GM12878 (cell line): ENCODE results near the gene ZYG11A.

ENCODE experiments used
- EGR1 ChIP-seq, 2 experiments: IDR thresholded peaks; 1 replicate in 1 of 2; 2 replicates in 1 of 2; pipeline ENCODE4 v1.6.1; 2011 to 2012; ENCODE audit warnings: low read depth in 2 of 2, low read length in 2 of 2, borderline replicate concordance in 1 of 2, mild to moderate bottlenecking in 1 of 2, moderate library complexity in 1 of 2
- EP300 ChIP-seq, 2 experiments: fragments of 150-350 bp in 1 of 2; IDR thresholded peaks; 2 replicates each; pipeline ENCODE4 v1.6.1; 2011 to 2012; ENCODE audit warnings: low read depth in 2 of 2, low read length in 2 of 2, borderline replicate concordance in 1 of 2, improper control_type of control experiment in 1 of 2, inconsistent platforms in 1 of 2; ENCODE audit not compliant: control insufficient read depth in 1 of 2
- HCFC1 ChIP-seq: fragments of 150-350 bp; IDR thresholded peaks from 2 replicates; pipeline ENCODE4 v1.6.1; 2014; ENCODE audit warnings: low read length
- POLR2A ChIP-seq: IDR thresholded peaks from 2 replicates; pipeline ENCODE4 v1.6.1; 2011; ENCODE audit warnings: low read depth, mild to moderate bottlenecking, low read length
- SPI1 ChIP-seq: IDR thresholded peaks from 2 replicates; pipeline ENCODE4 v1.6.1; 2011; ENCODE audit warnings: low read depth, mild to moderate bottlenecking, low read length, moderate library complexity, borderline replicate concordance; ENCODE audit not compliant: insufficient read depth
- TF ChIP-seq, protein P1 (sequence below), 3 experiments: IDR thresholded peaks in 2 of 3; conservative IDR thresholded peaks in 1 of 3; 2 replicates each; pipeline ENCODE4 v1.5.1; 2011; ENCODE audit warnings: low read depth in 3 of 3, low read length in 3 of 3, mild to moderate bottlenecking in 3 of 3, control low read depth in 2 of 3, moderate library complexity in 2 of 3, inconsistent platforms in 1 of 3, mixed read lengths in 1 of 3; ENCODE audit not compliant: control insufficient read depth in 2 of 3, insufficient read depth in 1 of 3; ENCODE audit errors: extremely low read depth in 1 of 3

DNA sequence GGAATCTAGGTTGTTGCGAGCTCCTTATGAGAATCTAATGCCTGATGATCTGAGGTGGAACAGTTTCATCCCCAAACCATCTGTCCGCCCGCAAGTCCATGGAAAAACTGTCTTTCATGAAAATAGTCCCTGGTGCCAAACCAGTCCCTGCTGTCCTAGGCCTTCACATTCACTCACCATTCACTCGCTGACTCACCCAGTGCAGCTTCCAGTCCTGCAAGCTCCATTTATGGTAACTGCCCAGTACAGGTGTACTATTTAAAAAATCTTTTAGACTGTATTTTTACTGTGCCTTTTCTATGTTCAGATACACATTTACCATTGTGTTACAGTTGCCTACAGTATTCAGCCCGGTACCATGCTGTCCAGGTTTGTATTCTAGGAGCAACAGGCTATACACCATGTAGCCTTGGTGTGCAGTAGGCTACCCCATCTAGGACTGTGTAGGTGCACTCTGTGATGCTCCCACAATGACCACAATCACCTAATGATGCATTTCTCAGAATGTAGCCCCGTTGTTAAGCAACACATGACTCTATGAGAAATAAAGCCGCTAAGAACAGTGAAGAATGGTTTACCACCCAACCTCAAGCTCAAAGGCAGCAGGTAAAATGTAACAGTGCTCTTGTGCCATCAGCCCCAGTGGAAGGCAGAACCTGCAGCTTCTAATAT is 76.6 kb downstream of the ZYG11A start:
- TF ChIP-seq, protein P1, sequence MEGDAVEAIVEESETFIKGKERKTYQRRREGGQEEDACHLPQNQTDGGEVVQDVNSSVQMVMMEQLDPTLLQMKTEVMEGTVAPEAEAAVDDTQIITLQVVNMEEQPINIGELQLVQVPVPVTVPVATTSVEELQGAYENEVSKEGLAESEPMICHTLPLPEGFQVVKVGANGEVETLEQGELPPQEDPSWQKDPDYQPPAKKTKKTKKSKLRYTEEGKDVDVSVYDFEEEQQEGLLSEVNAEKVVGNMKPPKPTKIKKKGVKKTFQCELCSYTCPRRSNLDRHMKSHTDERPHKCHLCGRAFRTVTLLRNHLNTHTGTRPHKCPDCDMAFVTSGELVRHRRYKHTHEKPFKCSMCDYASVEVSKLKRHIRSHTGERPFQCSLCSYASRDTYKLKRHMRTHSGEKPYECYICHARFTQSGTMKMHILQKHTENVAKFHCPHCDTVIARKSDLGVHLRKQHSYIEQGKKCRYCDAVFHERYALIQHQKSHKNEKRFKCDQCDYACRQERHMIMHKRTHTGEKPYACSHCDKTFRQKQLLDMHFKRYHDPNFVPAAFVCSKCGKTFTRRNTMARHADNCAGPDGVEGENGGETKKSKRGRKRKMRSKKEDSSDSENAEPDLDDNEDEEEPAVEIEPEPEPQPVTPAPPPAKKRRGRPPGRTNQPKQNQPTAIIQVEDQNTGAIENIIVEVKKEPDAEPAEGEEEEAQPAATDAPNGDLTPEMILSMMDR (IDR thresholded peaks at IDR 0.05 in 2 of 3, conservative IDR thresholded peaks at IDR 0.05 in 1 of 3; ENCODE audit: control insufficient read depth in 2 of 3, extremely low read depth in 1 of 3, insufficient read depth in 1 of 3, low read depth in 3 of 3, low read length in 3 of 3) = no peak
- TF ChIP-seq HCFC1 (no peak), EP300 (IDR thresholded peaks at IDR 0.05; ENCODE audit: borderline replicate concordance in 1 of 2, control insufficient read depth in 1 of 2, low read depth in 2 of 2, low read length in 2 of 2) (no peak), SPI1 (no peak), POLR2A (no peak), EGR1 (IDR thresholded peaks at IDR 0.05; ENCODE audit: borderline replicate concordance in 1 of 2, low read depth in 2 of 2, low read length in 2 of 2) (no peak)
